BLaER1 treated with 17β-estradiol and CSF1 and Interleukin-3, amounts not matched to agents 10 nM and 100 nM (cell line): Measurements from ENCODE around the gene PRKCA.
A peak's percentile ranks its signal among the peaks of the same experiment; 100 is the strongest.

Experiments used
- H3K27ac ChIP-seq, 11 experiments: shearing (Covaris generic); formaldehyde crosslinking; 2 replicates each; pipeline ENCODE4 v1.8.1; 2022
- H3K27me3 ChIP-seq, 11 experiments: shearing (Covaris generic); formaldehyde crosslinking; 2 replicates each; pipeline ENCODE4 v1.8.1; 2022
- H3K36me3 ChIP-seq, 11 experiments: shearing (Covaris generic); formaldehyde crosslinking; 2 replicates each; pipeline ENCODE4 v1.8.1; 2022
- H3K4me1 ChIP-seq, 10 experiments: shearing (Covaris generic); formaldehyde crosslinking; 2 replicates each; pipeline ENCODE4 v1.8.1; 2022
- H3K4me2 ChIP-seq, 11 experiments: shearing (Covaris generic); formaldehyde crosslinking; 2 replicates each; pipeline ENCODE4 v1.8.1; 2022
- H3K4me3 ChIP-seq, 10 experiments: shearing (Covaris generic); formaldehyde crosslinking; 2 replicates each; pipeline ENCODE4 v1.8.1; 2022
- H3K9ac ChIP-seq, 11 experiments: shearing (Covaris generic); formaldehyde crosslinking; 2 replicates each; pipeline ENCODE4 v1.8.1; 2022
- H3K9me3 ChIP-seq, 11 experiments: shearing (Covaris generic); formaldehyde crosslinking; replicated peaks in 1 of 11; 2 replicates each; pipeline ENCODE4 v1.8.1; 2022
- H4K20me1 ChIP-seq, 11 experiments: shearing (Covaris generic); formaldehyde crosslinking; 2 replicates each; pipeline ENCODE4 v1.8.1; 2022
- Cebpa-rat ChIP-seq, 11 experiments: shearing (Covaris generic); IDR thresholded peaks; 2 replicates each; pipeline ENCODE4 v1.8.1; 2022

Gene PRKCA

GRCh38 chr17:66645259-66645658 lies 342.8 kb downstream of the PRKCA start:
- Histone ChIP-seq H3K4me1 (no peaks in the 10 kb centered on the region), H3K4me2 (no peak overlapping the region), H3K27ac (no peak overlapping the region), H3K27me3 (no peaks in the 10 kb centered on the region), H3K36me3 (peaks cover 0 to 100% (median 6%) of the 10 kb centered on the region in 11 experiments; a peak in 9 of 22 replicates), H3K4me3 (no peak overlapping the region), H4K20me1 (peaks cover 0 to 64% (median 0%) of the 10 kb centered on the region in 11 experiments; a peak in 5 of 22 replicates), H3K9ac (no peak overlapping the region), H3K9me3 (no peaks in the 10 kb centered on the region)
- no peak for TF ChIP-seq Cebpa-rat (IDR thresholded peaks at IDR 0.05)

DNA sequence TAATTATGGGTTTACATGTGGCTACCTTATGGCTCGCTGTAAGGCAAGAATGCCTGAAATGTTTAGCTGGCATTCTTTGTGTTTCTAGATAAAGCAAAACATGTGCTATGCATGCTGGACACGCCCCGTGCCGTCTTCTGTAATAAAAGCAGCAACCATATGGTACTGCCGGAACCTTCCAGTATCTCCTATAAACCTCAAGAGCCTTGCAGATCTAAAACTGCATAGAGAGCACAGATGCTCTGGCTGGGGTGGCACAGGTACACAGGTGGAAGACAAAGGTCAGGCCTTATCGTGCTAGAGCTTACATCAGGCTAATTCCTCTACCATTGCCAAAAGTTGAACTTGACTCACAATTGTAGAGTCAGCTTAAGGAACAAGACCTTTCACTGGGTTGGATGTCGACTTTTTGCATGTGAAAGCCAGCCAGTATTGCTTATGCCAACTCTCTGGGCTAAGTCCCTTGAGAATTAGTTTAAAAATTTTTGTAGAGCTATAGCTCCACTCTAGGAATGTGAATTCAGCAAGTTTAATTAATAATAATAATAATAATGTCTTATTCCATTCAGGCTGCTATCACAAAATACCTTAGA lies 345.1 kb downstream of the PRKCA start:
- Histone ChIP-seq H3K4me1 (0 out of 20 replicates have a peak, but pooled peaks cover 0 to under 1% (median 0%) of the 10 kb centered on the region in 10 experiments), H3K4me3 (no peak overlapping the region), H3K9me3 (no peaks in the 10 kb centered on the region), H3K27ac (no peak overlapping the region), H3K4me2 (no peak overlapping the region), H3K27me3 (no peaks in the 10 kb centered on the region), H3K36me3 (peaks cover 0 to 100% (median 6%) of the 10 kb centered on the region in 11 experiments; a peak in 9 of 22 replicates), H3K9ac (no peak overlapping the region), H4K20me1 (peaks cover 0 to 76% (median 0%) of the 10 kb centered on the region in 11 experiments; a peak in 5 of 22 replicates)
- TF ChIP-seq Cebpa-rat (IDR thresholded peaks at IDR 0.05), result no peak

DNA sequence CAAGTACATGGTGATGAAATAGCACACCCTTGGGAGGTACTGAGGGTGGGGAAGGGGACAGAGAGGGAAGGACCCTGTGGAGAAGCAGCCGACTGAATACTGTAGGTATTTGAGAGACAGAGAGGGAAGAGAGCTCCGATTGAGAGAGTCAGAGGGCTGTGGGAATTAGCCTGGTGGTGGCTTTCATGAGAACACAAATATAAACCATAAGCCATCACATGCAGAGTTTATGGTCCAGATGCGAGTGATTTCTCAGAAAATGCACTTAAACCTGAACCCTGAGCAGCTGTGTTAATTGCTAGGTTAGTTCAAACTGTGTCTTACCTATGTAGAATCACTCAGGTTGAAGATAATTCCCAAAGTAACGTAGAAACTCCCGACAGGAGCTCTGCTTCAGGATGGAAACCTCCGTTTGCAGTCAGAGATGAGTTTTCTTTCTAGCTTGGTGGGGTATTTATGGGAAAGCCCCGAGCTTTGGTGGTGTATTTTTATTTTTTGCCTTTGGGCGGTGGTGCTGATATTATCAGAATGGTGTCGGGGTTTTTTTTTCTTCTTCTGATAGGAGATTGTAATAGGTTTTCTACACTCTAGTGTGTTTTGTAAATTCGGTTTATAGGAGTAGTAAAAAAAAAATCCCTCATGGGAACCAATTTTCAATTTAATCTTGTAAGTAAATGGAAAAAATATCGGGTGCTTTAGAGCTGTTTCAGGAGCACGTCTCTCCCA lies 347.6 kb downstream of the PRKCA start:
- H3K4me3 ChIP-seq, result no peak overlapping the region
- no peaks in the 10 kb centered on the region for H3K27me3 ChIP-seq
- H4K20me1 ChIP-seq, result peaks cover 0 to 71% (median 0%) of the 10 kb centered on the region in 11 experiments; a peak in 5 of 22 replicates
- peaks cover 0 to 100% (median 6%) of the 10 kb centered on the region in 11 experiments; a peak in 9 of 22 replicates for H3K36me3 ChIP-seq
- no peak overlapping the region for H3K4me2 ChIP-seq
- peaks cover 0 to 13% (median 6%) of the 10 kb centered on the region in 10 experiments; a peak in 7 of 20 replicates for H3K4me1 ChIP-seq
- no peak overlapping the region for H3K27ac ChIP-seq
- H3K9me3 ChIP-seq, result no peaks in the 10 kb centered on the region
- TF ChIP-seq Cebpa-rat (IDR thresholded peaks at IDR 0.05), result no peak
- no peak overlapping the region for H3K9ac ChIP-seq

- Histone ChIP-seq H4K20me1 (peaks cover 0 to 71% (median 0%) of the 10 kb centered on the region in 11 experiments; a peak in 5 of 22 replicates), H3K36me3 (peaks cover 0 to 100% (median 4%) of the 10 kb centered on the region in 11 experiments; a peak in 9 of 22 replicates)
- no peak for TF ChIP-seq Cebpa-rat (IDR thresholded peaks at IDR 0.05)
Observed at GRCh38 chr17:66650544-66650877, 348.1 kb downstream of the PRKCA start.

DNA sequence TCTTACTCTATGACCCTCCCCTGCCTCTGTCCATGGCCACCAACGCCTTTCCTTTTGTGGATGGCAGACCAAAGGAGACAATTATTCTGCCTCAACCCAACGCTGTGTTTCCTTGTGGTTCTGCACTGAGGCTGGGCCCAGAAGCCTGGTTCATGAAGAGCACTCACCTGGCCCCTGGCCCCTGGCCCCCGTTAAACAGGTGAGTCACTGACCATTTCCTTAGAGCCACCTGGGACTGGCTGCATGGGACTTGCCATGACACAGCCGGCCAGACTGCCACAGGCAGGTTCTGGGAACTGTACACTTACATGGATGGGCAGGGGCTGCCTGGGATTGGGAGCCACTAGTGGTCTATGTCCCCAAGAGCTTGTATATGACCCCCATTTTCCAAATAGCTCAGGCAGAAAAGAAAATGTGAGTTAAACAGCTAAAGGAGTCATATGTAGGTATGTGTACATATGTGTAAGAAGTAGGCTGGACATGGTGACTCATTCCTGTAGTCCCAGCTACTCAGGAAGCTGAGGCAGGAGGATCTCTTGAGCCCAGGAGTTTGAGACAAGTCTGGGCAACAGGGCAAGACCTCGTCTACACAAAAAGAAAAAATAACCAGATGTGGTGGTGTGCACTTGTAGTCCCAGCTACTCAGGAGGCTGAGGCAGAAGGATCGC lies 350.6 kb downstream of the PRKCA start:
- H3K9me3 ChIP-seq, result peaks cover 7 to 16% (median 8%) of the 10 kb centered on the region in 11 experiments; a peak in 12 of 22 replicates
- H3K9ac ChIP-seq, result no peak overlapping the region
- no peaks in the 10 kb centered on the region for H3K27me3 ChIP-seq
- no peak for TF ChIP-seq Cebpa-rat (IDR thresholded peaks at IDR 0.05)
- H3K4me2 ChIP-seq, result no peak overlapping the region
- peaks cover 0 to 26% (median 7%) of the 10 kb centered on the region in 10 experiments; a peak in 10 of 20 replicates for H3K4me1 ChIP-seq
- H3K36me3 ChIP-seq, result peaks cover 0 to 99% (median 0%) of the 10 kb centered on the region in 11 experiments; a peak in 7 of 22 replicates
- H3K4me3 ChIP-seq, result no peak overlapping the region
- H4K20me1 ChIP-seq, result peaks cover 0 to 70% (median 0%) of the 10 kb centered on the region in 11 experiments; a peak in 5 of 22 replicates
- H3K27ac ChIP-seq, result no peak overlapping the region

More at GRCh38 chr17:66650544-66650877, 348.1 kb downstream of the PRKCA start:
- Histone ChIP-seq H3K4me1 (peaks cover 0 to 18% (median 6%) of the 10 kb centered on the region in 10 experiments; a peak in 9 of 20 replicates), H3K27ac (no peak overlapping the region), H3K27me3 (no peaks in the 10 kb centered on the region), H3K4me3 (no peak overlapping the region), H3K4me2 (no peak overlapping the region), H3K9me3 (no peaks in the 10 kb centered on the region), H3K9ac (no peak overlapping the region)

GRCh38 chr17:66654106-66654740 lies 351.8 kb downstream of the PRKCA start:
- H3K4me2 ChIP-seq, result peak overlapping the region in 4 of 11 experiments; percentile 11 to 53 (median 26); a peak in 6 of 22 replicates
- no peak for TF ChIP-seq Cebpa-rat (IDR thresholded peaks at IDR 0.05)

GRCh38 chr17:66654764-66655163 lies 352.4 kb downstream of the PRKCA start:
- peaks cover 0 to 26% (median 7%) of the 10 kb centered on the region in 10 experiments; a peak in 10 of 20 replicates for H3K4me1 ChIP-seq
- peaks cover 7 to 29% (median 18%) of the 10 kb centered on the region in 11 experiments; a peak in 15 of 22 replicates for H3K9me3 ChIP-seq
- H3K9ac ChIP-seq, result no peak overlapping the region
- no peak overlapping the region for H3K27ac ChIP-seq
- peaks cover 0 to 99% (median 0%) of the 10 kb centered on the region in 11 experiments; a peak in 7 of 22 replicates for H3K36me3 ChIP-seq
- peaks cover 0 to 59% (median 0%) of the 10 kb centered on the region in 11 experiments; a peak in 5 of 22 replicates for H4K20me1 ChIP-seq
- no peaks in the 10 kb centered on the region for H3K27me3 ChIP-seq
- no peak for TF ChIP-seq Cebpa-rat (IDR thresholded peaks at IDR 0.05)
- no peak overlapping the region for H3K4me3 ChIP-seq
- peak overlapping the region in 4 of 11 experiments; percentile 11 to 53 (median 26); a peak in 7 of 22 replicates for H3K4me2 ChIP-seq

More at GRCh38 chr17:66654106-66654740, 351.8 kb downstream of the PRKCA start:
- Histone ChIP-seq H3K9ac (no peak overlapping the region), H3K36me3 (peaks cover 0 to 99% (median 0%) of the 10 kb centered on the region in 11 experiments; a peak in 7 of 22 replicates), H3K4me3 (no peak overlapping the region), H3K9me3 (peaks cover 7 to 24% (median 17%) of the 10 kb centered on the region in 11 experiments; a peak in 15 of 22 replicates), H3K27me3 (no peaks in the 10 kb centered on the region), H3K27ac (no peak overlapping the region), H3K4me1 (peaks cover 0 to 26% (median 7%) of the 10 kb centered on the region in 10 experiments; a peak in 10 of 20 replicates), H4K20me1 (peaks cover 0 to 63% (median 0%) of the 10 kb centered on the region in 11 experiments; a peak in 5 of 22 replicates)

DNA sequence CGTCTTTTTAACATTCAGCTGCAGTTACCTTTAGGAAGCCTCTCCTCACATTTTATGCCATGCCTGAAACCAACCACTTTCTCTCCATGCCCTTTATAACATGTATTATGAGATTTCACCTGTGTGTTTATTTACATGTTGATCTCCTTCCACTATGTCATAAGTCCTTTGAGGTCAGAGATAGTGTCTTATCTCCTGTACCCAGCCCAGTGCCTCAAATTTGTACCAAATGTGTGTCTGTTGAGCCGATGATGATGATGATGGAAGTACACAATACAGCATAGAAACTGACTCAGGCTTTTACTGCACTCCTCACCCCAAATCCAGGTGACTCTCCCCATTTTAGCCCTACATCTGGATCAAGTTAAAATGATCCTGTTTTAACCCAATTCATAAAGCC lies 353.0 kb downstream of the PRKCA start:
- peak overlapping the region in 3 of 11 experiments; percentile 25 to 53 (median 40); a peak in 6 of 22 replicates for H3K4me2 ChIP-seq
- peaks cover 0 to 52% (median 0%) of the 10 kb centered on the region in 11 experiments; a peak in 4 of 22 replicates for H4K20me1 ChIP-seq
- no peaks in the 10 kb centered on the region for H3K27me3 ChIP-seq
- H3K9ac ChIP-seq, result no peak overlapping the region
- peaks cover 0 to 26% (median 7%) of the 10 kb centered on the region in 10 experiments; a peak in 10 of 20 replicates for H3K4me1 ChIP-seq
- H3K4me3 ChIP-seq, result no peak overlapping the region
- peaks cover 7 to 32% (median 18%) of the 10 kb centered on the region in 11 experiments; a peak in 15 of 22 replicates for H3K9me3 ChIP-seq
- TF ChIP-seq Cebpa-rat (IDR thresholded peaks at IDR 0.05), result no peak
- H3K27ac ChIP-seq, result no peak overlapping the region
- peaks cover 0 to 99% (median 0%) of the 10 kb centered on the region in 11 experiments; a peak in 7 of 22 replicates for H3K36me3 ChIP-seq
